Neural progenitor cell (in vitro differentiated cells): ENCODE measurements around the gene GAS2L1. TPM values are rescaled to one million over a fixed set of nuclear protein-coding genes. Genes with fewer than 3 reads are reported as not detected.

Experiments used
- DNase-seq: peaks from one replicate; pipeline ENCODE4 v3.0.0-alpha.2; 2016; ENCODE audit warnings: low spot score
- H2AFZ ChIP-seq: fragments of 200-600 bp; sonication (generic); replicated peaks from 2 replicates; pipeline ENCODE4 v1.6.1; 2016; ENCODE audit warnings: antibody characterized with exemption
- H3F3A ChIP-seq: fragments of 200-600 bp; sonication (generic); 2 replicates; pipeline ENCODE4 v1.6.1; 2016; ENCODE audit warnings: antibody characterized with exemption, low read depth
- H3K27ac ChIP-seq: fragments of 200-600 bp; sonication (generic); 2 replicates; pipeline ENCODE4 v1.5.1; 2016; ENCODE audit warnings: mild to moderate bottlenecking
- H3K27me3 ChIP-seq: fragments of 200-600 bp; sonication (generic); 2 replicates; pipeline ENCODE4 v1.6.1; 2016; ENCODE audit warnings: mild to moderate bottlenecking, moderate library complexity
- H3K36me3 ChIP-seq: fragments of 200-600 bp; sonication (generic); 2 replicates; pipeline ENCODE4 v1.5.1; 2016
- H3K4me1 ChIP-seq: fragments of 200-600 bp; sonication (generic); 2 replicates; pipeline ENCODE4 v1.6.1; 2016; ENCODE audit warnings: mixed run types
- H3K4me2 ChIP-seq: fragments of 200-600 bp; sonication (generic); 2 replicates; pipeline ENCODE4 v1.6.1; 2016
- H3K4me3 ChIP-seq: fragments of 200-600 bp; sonication (generic); 2 replicates; pipeline ENCODE4 v1.5.1; 2016
- H3K79me2 ChIP-seq: fragments of 200-600 bp; sonication (generic); 2 replicates; pipeline ENCODE4 v1.6.1; 2016; ENCODE audit warnings: low read depth
- H3K9ac ChIP-seq: fragments of 200-600 bp; sonication (generic); 2 replicates; pipeline ENCODE4 v1.6.1; 2016
- H3K9me3 ChIP-seq: fragments of 200-600 bp; sonication (generic); 2 replicates; pipeline ENCODE4 v1.5.1; 2016; ENCODE audit warnings: low read depth
- H4K20me1 ChIP-seq: fragments of 200-600 bp; sonication (generic); 2 replicates; pipeline ENCODE4 v1.6.1; 2016; ENCODE audit warnings: low read depth
- H3K27ac Mint-ChIP-seq: 3 replicates; pipeline ENCODE4 v1.8.0; 2021; ENCODE audit warnings: mixed read lengths
- H3K27me3 Mint-ChIP-seq: 2 replicates; pipeline ENCODE4 v1.8.0; 2022; ENCODE audit warnings: low read depth, mild to moderate bottlenecking, inconsistent platforms, moderate library complexity, mixed read lengths; ENCODE audit not compliant: insufficient read depth
- H3K36me3 Mint-ChIP-seq: 3 replicates; pipeline ENCODE4 v1.8.0; 2021; ENCODE audit warnings: mixed read lengths
- H3K4me1 Mint-ChIP-seq: 3 replicates; pipeline ENCODE4 v1.8.0; 2021; ENCODE audit warnings: mixed read lengths
- H3K4me3 Mint-ChIP-seq: 3 replicates; pipeline ENCODE4 v1.8.0; 2021; ENCODE audit warnings: mild to moderate bottlenecking, moderate library complexity, mixed read lengths
- H3K9me3 Mint-ChIP-seq: 3 replicates; pipeline ENCODE4 v1.8.0; 2020; ENCODE audit warnings: mixed read lengths
- EZH2 ChIP-seq: fragments of 200-600 bp; sonication (generic); IDR thresholded peaks from 2 replicates; pipeline ENCODE4 v1.6.1; 2017; ENCODE audit warnings: antibody characterized with exemption, mild to moderate bottlenecking, moderate library complexity
- EZH2phosphoT487 ChIP-seq: fragments of 200-600 bp; sonication (generic); IDR thresholded peaks from 2 replicates; pipeline ENCODE4 v1.6.1; 2017; ENCODE audit warnings: antibody characterized with exemption
- total RNA-seq: library from RNA; depleted of rRNA; stranded (reverse); fragments of >200 nt; gene quantifications from 2 replicates; pipeline ENCODE4 v1.2.3, GENCODE V29; 2015; ENCODE audit warnings: low replicate concordance
- TF ChIP-seq, protein P1 (sequence below): fragments of 200-600 bp; sonication (generic); IDR thresholded peaks from 2 replicates; pipeline ENCODE4 v1.5.1; 2017; ENCODE audit warnings: antibody characterized with exemption, mild to moderate bottlenecking

Gene GAS2L1
- total RNA-seq, 1 donor from 2014 or later, result 0.95 TPM

DNA sequence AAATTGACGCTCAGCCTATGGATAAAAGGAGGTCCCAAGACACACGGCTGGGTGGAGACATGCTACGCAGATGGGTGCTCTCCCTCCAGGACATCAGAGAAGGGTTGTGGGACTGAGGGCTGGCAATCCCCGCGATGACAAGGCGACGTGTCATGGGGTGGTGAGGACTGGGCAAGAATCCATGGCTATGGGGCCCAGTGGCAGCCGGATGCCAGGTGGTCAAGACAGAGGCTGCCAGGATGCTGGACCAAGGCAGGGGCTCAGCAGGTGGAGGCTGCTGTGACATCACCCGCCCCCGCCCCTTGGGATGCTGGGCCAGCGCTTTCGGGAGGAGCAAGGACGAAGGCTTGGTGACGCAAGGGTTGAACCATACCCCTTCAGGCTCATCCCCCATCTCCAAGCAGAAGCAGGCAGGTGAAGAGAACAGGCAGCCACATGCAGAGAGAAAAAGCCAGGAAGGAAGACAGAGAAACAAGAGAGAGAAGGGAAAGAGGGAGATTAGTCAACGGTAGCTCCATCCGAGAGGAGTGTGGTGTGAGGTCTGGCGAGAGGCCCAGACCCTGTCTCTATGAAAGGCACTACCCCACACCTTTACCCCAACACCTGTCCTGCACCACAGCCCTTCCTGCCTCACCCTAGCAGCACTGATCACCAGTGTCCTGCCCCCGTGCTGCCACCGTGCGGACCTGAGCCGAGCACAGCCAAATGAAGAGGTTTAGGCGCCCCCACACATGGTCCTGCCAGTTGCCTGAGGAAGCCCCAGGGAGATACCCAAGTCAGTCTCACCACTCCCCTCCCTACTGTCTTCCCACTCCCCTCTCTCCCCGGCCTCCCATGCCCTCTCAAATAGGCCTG is 33.2 kb downstream of the GAS2L1 start:
- H3K4me1 ChIP-seq, result no peaks in the 10 kb centered on the region
- Mint-ChIP-seq H3K27ac (no peak overlapping the region), H3K27me3 (peaks cover 11% of the 10 kb centered on the region), H3K4me1 (peaks cover 4% of the 10 kb centered on the region), H3K4me3 (no peak overlapping the region), H3K9me3 (no peaks in the 10 kb centered on the region), H3K36me3 (peaks cover 32% of the 10 kb centered on the region)
- no peaks in the 10 kb centered on the region for H3K79me2 ChIP-seq
- no peaks in the 10 kb centered on the region for H3K9me3 ChIP-seq
- H3K4me2 ChIP-seq, result no peak overlapping the region
- H3K36me3 ChIP-seq, result no peaks in the 10 kb centered on the region
- H4K20me1 ChIP-seq, result no peaks in the 10 kb centered on the region
- DNase-seq, result no peak
- H3F3A ChIP-seq, result no peaks in the 10 kb centered on the region
- no peaks in the 10 kb centered on the region for H3K27me3 ChIP-seq
- TF ChIP-seq, protein P1, sequence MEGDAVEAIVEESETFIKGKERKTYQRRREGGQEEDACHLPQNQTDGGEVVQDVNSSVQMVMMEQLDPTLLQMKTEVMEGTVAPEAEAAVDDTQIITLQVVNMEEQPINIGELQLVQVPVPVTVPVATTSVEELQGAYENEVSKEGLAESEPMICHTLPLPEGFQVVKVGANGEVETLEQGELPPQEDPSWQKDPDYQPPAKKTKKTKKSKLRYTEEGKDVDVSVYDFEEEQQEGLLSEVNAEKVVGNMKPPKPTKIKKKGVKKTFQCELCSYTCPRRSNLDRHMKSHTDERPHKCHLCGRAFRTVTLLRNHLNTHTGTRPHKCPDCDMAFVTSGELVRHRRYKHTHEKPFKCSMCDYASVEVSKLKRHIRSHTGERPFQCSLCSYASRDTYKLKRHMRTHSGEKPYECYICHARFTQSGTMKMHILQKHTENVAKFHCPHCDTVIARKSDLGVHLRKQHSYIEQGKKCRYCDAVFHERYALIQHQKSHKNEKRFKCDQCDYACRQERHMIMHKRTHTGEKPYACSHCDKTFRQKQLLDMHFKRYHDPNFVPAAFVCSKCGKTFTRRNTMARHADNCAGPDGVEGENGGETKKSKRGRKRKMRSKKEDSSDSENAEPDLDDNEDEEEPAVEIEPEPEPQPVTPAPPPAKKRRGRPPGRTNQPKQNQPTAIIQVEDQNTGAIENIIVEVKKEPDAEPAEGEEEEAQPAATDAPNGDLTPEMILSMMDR, result no peak
- no peak for TF ChIP-seq EZH2phosphoT487
- no peak for TF ChIP-seq EZH2
- H2AFZ ChIP-seq, result no peak overlapping the region
- H3K27ac ChIP-seq, result no peak overlapping the region
- no peak overlapping the region for H3K9ac ChIP-seq
- no peak overlapping the region for H3K4me3 ChIP-seq

DNA sequence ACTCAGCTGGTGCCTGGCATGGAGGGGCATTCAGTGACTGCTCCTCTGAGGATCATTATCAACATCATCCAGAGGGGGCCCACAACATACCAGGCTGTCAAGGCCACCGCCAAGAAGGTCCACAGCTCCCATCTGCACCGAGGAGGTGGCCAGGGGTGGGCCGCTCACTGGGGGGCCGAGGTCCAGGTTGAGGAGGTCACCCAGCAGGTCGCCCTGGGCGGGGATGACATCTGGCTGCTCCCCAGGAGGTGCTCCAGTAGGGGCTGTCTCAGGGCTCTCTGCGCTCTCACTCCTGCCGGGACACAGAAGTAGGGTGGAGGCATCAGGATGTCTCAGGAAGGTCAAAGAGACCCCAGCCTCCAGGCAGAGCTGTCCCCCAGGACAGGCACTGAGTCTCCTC is 34.1 kb downstream of the GAS2L1 start:
- H3K9me3 Mint-ChIP-seq, result no peaks in the 10 kb centered on the region
- H3K36me3 ChIP-seq, result no peaks in the 10 kb centered on the region
- no peak overlapping the region for H3K27ac Mint-ChIP-seq
- peaks cover 4% of the 10 kb centered on the region for H3K4me1 Mint-ChIP-seq
- DNase-seq, result no peak
- no peaks in the 10 kb centered on the region for H3K79me2 ChIP-seq
- H3K4me3 Mint-ChIP-seq, result no peak overlapping the region
- H3K36me3 Mint-ChIP-seq, result peaks cover 28% of the 10 kb centered on the region
- no peaks in the 10 kb centered on the region for H3F3A ChIP-seq
- no peak overlapping the region for H3K4me3 ChIP-seq
- TF ChIP-seq EZH2 (no peak), EZH2phosphoT487 (no peak)
- TF ChIP-seq, protein P1, result no peak
- H3K27me3 ChIP-seq, result no peaks in the 10 kb centered on the region
- H4K20me1 ChIP-seq, result no peaks in the 10 kb centered on the region
- no peaks in the 10 kb centered on the region for H3K4me1 ChIP-seq
- no peak overlapping the region for H2AFZ ChIP-seq
- H3K9me3 ChIP-seq, result no peaks in the 10 kb centered on the region
- no peak overlapping the region for H3K27ac ChIP-seq
- no peak overlapping the region for H3K9ac ChIP-seq
- peaks cover 11% of the 10 kb centered on the region for H3K27me3 Mint-ChIP-seq
- H3K4me2 ChIP-seq, result no peak overlapping the region

DNA sequence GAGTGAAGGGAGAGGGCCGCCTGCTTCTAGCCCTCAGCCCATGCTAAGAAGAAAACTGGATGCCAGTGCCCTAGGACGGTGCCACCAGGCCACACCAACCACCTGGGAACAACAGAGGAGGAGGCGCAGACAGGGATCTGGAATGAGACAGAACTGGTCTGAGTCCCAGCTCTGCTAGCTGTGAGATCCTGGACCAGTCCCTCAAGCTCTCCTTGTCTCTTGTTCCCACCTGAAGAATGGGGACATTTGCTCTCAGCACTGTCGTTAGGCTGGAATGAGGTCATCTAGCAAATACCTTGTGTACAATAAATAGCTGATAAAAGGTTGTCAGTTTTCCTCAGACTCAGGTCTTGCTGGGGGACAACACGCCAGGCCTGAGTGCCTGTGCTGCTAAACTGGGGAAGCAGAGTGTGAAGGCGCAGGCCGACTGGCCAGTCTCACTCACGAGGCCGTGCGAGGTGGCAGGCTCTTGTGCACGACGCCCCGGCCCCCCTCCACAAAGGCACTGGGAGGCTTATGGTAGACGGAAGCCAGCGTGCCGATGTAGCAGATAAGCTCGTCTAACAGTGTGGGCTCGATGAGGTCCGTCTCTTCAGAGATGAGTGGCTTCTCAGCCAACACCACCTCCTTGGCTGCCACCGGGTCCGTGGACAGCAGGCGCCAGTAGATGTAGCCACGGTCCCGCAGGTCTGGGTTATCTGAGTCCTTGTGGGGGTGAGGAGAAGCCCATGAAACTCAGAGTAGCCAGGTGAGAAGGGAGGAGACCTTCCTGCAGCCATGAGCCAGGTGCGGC is 34.8 kb downstream of the GAS2L1 start:
- no peaks in the 10 kb centered on the region for H3K9me3 ChIP-seq
- peaks cover 9% of the 10 kb centered on the region for H3K27me3 Mint-ChIP-seq
- no peak for TF ChIP-seq EZH2phosphoT487
- TF ChIP-seq EZH2, result no peak
- TF ChIP-seq, protein P1, result no peak
- H3K4me1 ChIP-seq, result no peaks in the 10 kb centered on the region
- H3K4me3 Mint-ChIP-seq, result no peak overlapping the region
- no peak overlapping the region for H3K27ac Mint-ChIP-seq
- H4K20me1 ChIP-seq, result peaks cover 4% of the 10 kb centered on the region
- no peaks in the 10 kb centered on the region for H3F3A ChIP-seq
- H2AFZ ChIP-seq, result no peak overlapping the region
- no peak overlapping the region for H3K4me3 ChIP-seq
- H3K4me2 ChIP-seq, result no peak overlapping the region
- H3K27me3 ChIP-seq, result no peaks in the 10 kb centered on the region
- no peak overlapping the region for H3K27ac ChIP-seq
- H3K36me3 Mint-ChIP-seq, result peaks cover 29% of the 10 kb centered on the region
- H3K36me3 ChIP-seq, result no peaks in the 10 kb centered on the region
- DNase-seq, result no peak
- H3K9me3 Mint-ChIP-seq, result no peaks in the 10 kb centered on the region
- H3K79me2 ChIP-seq, result no peaks in the 10 kb centered on the region
- no peak overlapping the region for H3K9ac ChIP-seq
- peaks cover 6% of the 10 kb centered on the region for H3K4me1 Mint-ChIP-seq
